Skeletal muscle satellite cell (primary cell): ENCODE data around the gene PLOD3.
A peak's percentile ranks its signal among the peaks of the same experiment; 100 is the strongest.

ENCODE experiments used
- H3K27me3 ChIP-seq: 2 replicates; pipeline ENCODE4 v1.7.0; 2013; ENCODE audit warnings: low read length; ENCODE audit not compliant: control insufficient read depth, insufficient read depth
- H3K36me3 ChIP-seq: 2 replicates; pipeline ENCODE4 v1.7.0; 2013; ENCODE audit warnings: mild to moderate bottlenecking, control low read depth, low read length; ENCODE audit not compliant: insufficient read depth
- H3K4me1 ChIP-seq: 2 replicates; pipeline ENCODE4 v1.7.0; 2013; ENCODE audit warnings: low read length; ENCODE audit not compliant: control insufficient read depth, insufficient read depth
- H3K4me2 ChIP-seq: 2 replicates; pipeline ENCODE4 v1.7.0; 2013; ENCODE audit warnings: mild to moderate bottlenecking, low read length
- H3K4me3 ChIP-seq: 2 replicates; pipeline ENCODE4 v1.7.0; 2013; ENCODE audit warnings: low read length
- H3K9ac ChIP-seq: 2 replicates; pipeline ENCODE4 v1.7.0; 2013; ENCODE audit warnings: mild to moderate bottlenecking, low read depth, low read length, moderate library complexity
- H3K9me3 ChIP-seq: replicated peaks from 2 replicates; pipeline ENCODE4 v1.7.0; 2013; ENCODE audit warnings: mild to moderate bottlenecking, control low read depth, low read length

PLOD3 gene

GRCh38 chr7:101220295-101220694, 2.9 kb upstream of the PLOD3 start:
- Histone ChIP-seq H3K4me2 (no peak overlapping the region), H3K9me3 (no peaks in the 10 kb centered on the region), H3K9ac (no peak overlapping the region), H3K36me3 (peaks cover 34% of the 10 kb centered on the region), H3K4me1 (peaks cover 23% of the 10 kb centered on the region), H3K27me3 (no peaks in the 10 kb centered on the region), H3K4me3 (no peak overlapping the region)

DNA sequence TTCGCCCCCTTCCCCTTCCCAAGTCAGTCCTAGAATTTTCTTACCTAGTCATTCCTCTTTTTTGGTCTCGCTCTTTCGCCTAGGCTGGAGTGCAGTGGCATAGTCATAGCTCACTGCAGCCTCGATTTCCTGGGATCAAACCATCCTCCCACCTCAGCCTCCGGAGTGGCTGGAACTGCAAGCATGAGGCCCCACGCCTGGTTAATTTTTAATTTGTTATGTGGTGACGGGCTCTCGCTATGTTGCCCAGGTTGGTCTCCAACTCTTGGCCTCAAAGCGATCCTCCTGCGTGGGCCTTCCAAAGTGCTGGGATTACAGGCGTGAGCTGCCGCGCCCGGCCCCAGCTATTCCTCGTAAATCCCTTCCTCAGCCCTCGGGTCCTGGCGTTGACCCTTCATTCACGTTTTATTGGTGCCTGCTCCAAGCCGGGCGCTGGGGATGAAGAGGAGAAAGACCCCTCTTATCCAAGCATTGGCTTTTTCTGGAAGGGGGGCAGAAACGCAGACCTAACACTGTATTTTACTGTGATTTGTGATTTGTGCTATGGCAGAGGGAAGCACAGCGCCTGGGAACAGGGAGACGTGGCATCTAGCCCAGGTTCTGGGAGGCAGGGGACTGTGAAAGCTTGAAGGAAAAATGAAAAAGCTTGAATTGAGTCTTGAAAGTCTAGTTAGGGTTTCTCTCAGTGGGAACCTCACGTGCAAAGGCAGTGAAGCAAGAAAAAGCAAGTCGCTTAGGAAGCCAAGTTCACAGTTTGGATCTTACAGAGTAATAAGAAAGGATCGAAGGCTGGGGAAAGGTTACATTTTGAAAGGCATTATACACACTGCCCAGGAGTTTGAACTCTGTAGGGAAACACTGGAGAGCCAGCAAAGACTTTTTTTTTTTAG, 1.1 kb upstream of the PLOD3 start:
- peak overlapping the region; percentile 97 for H3K4me2 ChIP-seq
- H3K9me3 ChIP-seq = no peaks in the 10 kb centered on the region
- H3K36me3 ChIP-seq = peaks cover 22% of the 10 kb centered on the region
- no peaks in the 10 kb centered on the region for H3K27me3 ChIP-seq
- peak overlapping the region; percentile 86 for H3K9ac ChIP-seq
- peak overlapping the region; percentile 81 for H3K4me3 ChIP-seq
- H3K4me1 ChIP-seq = peaks cover 30% of the 10 kb centered on the region

DNA sequence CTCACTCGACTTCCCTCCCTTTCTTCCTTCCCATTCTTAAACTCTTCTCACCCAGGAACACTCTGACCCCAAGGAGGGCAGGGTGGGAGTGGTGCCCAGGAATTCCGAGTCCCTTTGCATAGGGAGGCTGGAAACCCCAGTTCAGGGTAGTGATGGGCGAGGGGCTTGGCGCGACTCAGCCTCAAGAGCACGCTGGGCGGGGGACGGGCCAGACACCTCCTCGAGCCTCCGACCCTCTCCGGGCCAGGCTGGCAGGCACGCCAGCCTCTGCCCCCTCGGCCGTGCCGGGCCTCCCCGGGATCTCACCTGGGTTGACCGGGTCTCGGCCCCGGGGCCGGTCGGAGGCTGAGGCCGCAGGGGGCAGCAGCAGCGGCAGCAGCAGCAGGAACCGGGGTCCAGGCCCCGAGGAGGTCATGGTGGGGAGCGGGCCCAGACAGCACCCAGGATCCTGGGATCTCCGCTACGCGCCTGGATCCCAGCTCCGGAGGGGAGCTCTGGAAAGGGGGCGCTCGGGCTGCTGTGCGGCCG, 457 bp downstream of the PLOD3 start:
- Histone ChIP-seq H3K9ac (peak overlapping the region; percentile 86), H3K36me3 (peaks cover 21% of the 10 kb centered on the region), H3K4me3 (peak overlapping the region; percentile 81), H3K27me3 (no peaks in the 10 kb centered on the region), H3K9me3 (no peaks in the 10 kb centered on the region), H3K4me1 (peaks cover 30% of the 10 kb centered on the region), H3K4me2 (peak overlapping the region; percentile 97)

- H3K9ac ChIP-seq = peak overlapping the region; percentile 86
- H3K36me3 ChIP-seq = peaks cover 23% of the 10 kb centered on the region
- peak overlapping the region; percentile 81 for H3K4me3 ChIP-seq
- H3K4me1 ChIP-seq = peaks cover 30% of the 10 kb centered on the region
- H3K9me3 ChIP-seq = no peaks in the 10 kb centered on the region
- H3K4me2 ChIP-seq = peak overlapping the region; percentile 97
- H3K27me3 ChIP-seq = no peaks in the 10 kb centered on the region
Observed at GRCh38 chr7:101216001-101216859, 1.2 kb downstream of the PLOD3 start.

DNA sequence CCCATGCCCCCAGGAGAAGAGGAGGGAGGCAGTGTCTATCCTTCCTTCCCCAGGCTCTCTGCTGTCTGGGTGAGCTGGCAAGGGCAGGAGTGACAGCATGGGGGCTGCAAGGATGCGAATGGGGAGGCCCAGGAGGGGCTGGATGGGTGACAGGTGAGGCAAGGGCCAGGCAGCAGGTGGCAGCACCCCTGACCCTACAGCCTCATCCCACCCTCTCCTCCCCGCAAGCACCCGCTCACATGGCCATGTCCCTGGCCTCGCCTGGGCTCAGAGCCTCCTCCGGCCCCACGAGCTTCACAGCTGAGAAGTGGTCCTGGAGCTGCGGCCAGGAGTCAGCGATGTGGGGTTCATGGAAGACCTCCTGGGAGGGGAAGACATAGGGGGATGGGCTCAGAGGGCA, 5.4 kb downstream of the PLOD3 start:
- Histone ChIP-seq H3K9ac (no peak overlapping the region), H3K27me3 (no peaks in the 10 kb centered on the region), H3K9me3 (no peaks in the 10 kb centered on the region), H3K36me3 (peaks cover 48% of the 10 kb centered on the region), H3K4me2 (no peak overlapping the region), H3K4me1 (peaks cover 21% of the 10 kb centered on the region), H3K4me3 (no peak overlapping the region)

DNA sequence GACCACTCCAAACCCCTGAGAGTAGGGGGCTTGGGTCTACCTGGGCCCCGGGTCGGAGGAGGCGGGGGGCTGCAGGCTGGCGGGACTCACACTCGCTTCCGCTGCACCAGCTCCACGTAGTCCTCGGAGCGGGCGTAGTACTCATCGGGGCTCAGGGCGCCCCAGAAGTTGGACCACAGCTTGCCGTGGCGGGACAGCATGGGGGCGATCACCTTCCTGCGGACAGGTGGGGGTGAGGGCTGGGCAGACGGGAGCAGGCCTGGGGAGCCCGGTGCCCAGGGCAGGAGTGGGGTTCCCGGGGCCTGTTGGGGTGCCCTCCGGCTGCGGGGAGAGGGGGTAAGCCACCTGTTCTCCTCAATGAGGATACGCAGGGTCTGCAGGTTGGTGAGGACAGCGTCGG, 5.9 kb downstream of the PLOD3 start:
- H3K4me3 ChIP-seq = no peak overlapping the region

GRCh38 chr7:101210143-101210542, 7.2 kb downstream of the PLOD3 start:
- Histone ChIP-seq H3K4me2 (no peak overlapping the region), H3K4me3 (no peak overlapping the region), H3K27me3 (no peaks in the 10 kb centered on the region), H3K9ac (no peak overlapping the region), H3K9me3 (no peaks in the 10 kb centered on the region), H3K4me1 (peaks cover 6% of the 10 kb centered on the region), H3K36me3 (peaks cover 51% of the 10 kb centered on the region)

More for the DNA sequence above, 5.9 kb downstream of the PLOD3 start:
- H3K9me3 ChIP-seq = no peaks in the 10 kb centered on the region
- H3K36me3 ChIP-seq = peaks cover 48% of the 10 kb centered on the region
- H3K9ac ChIP-seq = no peak overlapping the region
- H3K27me3 ChIP-seq = no peaks in the 10 kb centered on the region
- H3K4me2 ChIP-seq = no peak overlapping the region
- H3K4me1 ChIP-seq = peaks cover 20% of the 10 kb centered on the region

GRCh38 chr7:101208794-101209193, 8.6 kb downstream of the PLOD3 start:
- no peak overlapping the region for H3K9ac ChIP-seq

DNA sequence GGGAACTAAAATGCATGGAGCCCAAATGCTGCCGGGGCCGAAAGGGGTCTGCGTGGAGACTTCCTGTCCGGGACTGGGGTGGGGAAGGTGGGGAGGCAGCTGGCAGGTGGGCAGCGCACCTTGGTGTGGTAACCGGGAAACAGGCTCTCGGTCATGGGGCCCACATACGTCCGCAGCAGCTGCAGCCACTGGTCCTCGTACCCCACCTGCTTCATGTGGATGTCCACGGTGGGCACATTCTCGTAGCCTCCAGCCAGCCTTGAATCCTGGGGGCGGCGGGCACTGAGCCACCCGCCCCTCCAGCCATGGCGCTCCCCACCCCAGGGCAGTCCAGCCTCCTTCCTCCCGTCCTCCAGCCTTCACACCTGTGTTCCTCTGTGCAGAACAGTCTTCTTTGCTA, 9.9 kb downstream of the PLOD3 start:
- Histone ChIP-seq H3K4me3 (no peak overlapping the region), H3K27me3 (peaks cover 9% of the 10 kb centered on the region), H3K4me1 (no peaks in the 10 kb centered on the region), H3K36me3 (peaks cover 37% of the 10 kb centered on the region), H3K9me3 (no peaks in the 10 kb centered on the region), H3K9ac (no peak overlapping the region), H3K4me2 (no peak overlapping the region)

More at GRCh38 chr7:101208794-101209193, 8.6 kb downstream of the PLOD3 start:
- H3K9me3 ChIP-seq = no peaks in the 10 kb centered on the region
- H3K4me1 ChIP-seq = no peaks in the 10 kb centered on the region
- no peak overlapping the region for H3K4me3 ChIP-seq
- H3K4me2 ChIP-seq = no peak overlapping the region
- peaks cover 46% of the 10 kb centered on the region for H3K36me3 ChIP-seq
- H3K27me3 ChIP-seq = no peaks in the 10 kb centered on the region

- peaks cover 17% of the 10 kb centered on the region for H3K27me3 ChIP-seq
- no peak overlapping the region for H3K4me3 ChIP-seq
- H3K9me3 ChIP-seq = no peaks in the 10 kb centered on the region
- peaks cover 35% of the 10 kb centered on the region for H3K36me3 ChIP-seq
- H3K4me1 ChIP-seq = peaks cover 6% of the 10 kb centered on the region
- H3K4me2 ChIP-seq = no peak overlapping the region
- no peak overlapping the region for H3K9ac ChIP-seq
Observed at GRCh38 chr7:101206665-101207042, 10.7 kb downstream of the PLOD3 start.

GRCh38 chr7:101205901-101206664, 11.3 kb downstream of the PLOD3 start:
- Histone ChIP-seq H3K4me3 (no peak overlapping the region), H3K36me3 (peaks cover 32% of the 10 kb centered on the region), H3K4me1 (peaks cover 7% of the 10 kb centered on the region), H3K9me3 (no peaks in the 10 kb centered on the region), H3K4me2 (no peak overlapping the region), H3K27me3 (peaks cover 20% of the 10 kb centered on the region), H3K9ac (no peak overlapping the region)
